ENCODE data around the gene NDE1.

Gene NDE1

GRCh38 chr16:15707332-15707731, 57.3 kb downstream of the NDE1 start:
- TF ChIP-seq EGR1 (IDR thresholded peaks at IDR 0.05) (no peak), ZBTB7A (IDR thresholded peaks at IDR 0.05; ENCODE audit: low read depth) (no peak), TEAD4 (IDR thresholded peaks at IDR 0.05) (no peak), RAD21 (IDR thresholded peaks at IDR 0.05; ENCODE audit: low read depth) (no peak), YY1 (IDR thresholded peaks at IDR 0.05; ENCODE audit: low read depth) (no peak), CREB1 (IDR thresholded peaks at IDR 0.05; ENCODE audit: low read depth) (no peak), TAF1 (IDR thresholded peaks at IDR 0.05; ENCODE audit: low read depth) (no peak), CEBPB (IDR thresholded peaks at IDR 0.05) (no peak), USF1 (IDR thresholded peaks at IDR 0.05) (no peak), FOXM1 (IDR thresholded peaks at IDR 0.05; ENCODE audit: borderline replicate concordance, low read depth) (no peak), TCF12 (IDR thresholded peaks at IDR 0.05; ENCODE audit: low read depth) (no peak), REST (IDR thresholded peaks at IDR 0.05; ENCODE audit: low read depth) (no peak), NFIC (IDR thresholded peaks at IDR 0.05) (no peak)

- TF ChIP-seq CREB1 (IDR thresholded peaks at IDR 0.05; ENCODE audit: low read depth) (no peak), CEBPB (IDR thresholded peaks at IDR 0.05) (no peak), TAF1 (IDR thresholded peaks at IDR 0.05; ENCODE audit: low read depth) (no peak), TEAD4 (IDR thresholded peaks at IDR 0.05) (no peak), RAD21 (IDR thresholded peaks at IDR 0.05; ENCODE audit: low read depth) (no peak), NFIC (IDR thresholded peaks at IDR 0.05) (no peak), ZBTB7A (IDR thresholded peaks at IDR 0.05; ENCODE audit: low read depth) (no peak), TCF12 (IDR thresholded peaks at IDR 0.05; ENCODE audit: low read depth) (no peak), EGR1 (IDR thresholded peaks at IDR 0.05) (no peak), USF1 (IDR thresholded peaks at IDR 0.05) (no peak), MAX (IDR thresholded peaks at IDR 0.05) (no peak), FOXM1 (IDR thresholded peaks at IDR 0.05; ENCODE audit: borderline replicate concordance, low read depth) (no peak), YY1 (IDR thresholded peaks at IDR 0.05; ENCODE audit: low read depth) (no peak)
These were observed 58.1 kb downstream of the NDE1 start for GRCh38 chr16:15708096-15708495.

GRCh38 chr16:15708997-15709396, 59.0 kb downstream of the NDE1 start:
- no peak for TF ChIP-seq REST (IDR thresholded peaks at IDR 0.05; ENCODE audit: low read depth)
- no peak for TF ChIP-seq CREB1 (IDR thresholded peaks at IDR 0.05; ENCODE audit: low read depth)
- no peak for TF ChIP-seq YY1 (IDR thresholded peaks at IDR 0.05; ENCODE audit: low read depth)
- TF ChIP-seq USF1 (IDR thresholded peaks at IDR 0.05): no peak
- no peak for TF ChIP-seq TCF12 (IDR thresholded peaks at IDR 0.05; ENCODE audit: low read depth)

GRCh38 chr16:15714393-15715172, 64.5 kb downstream of the NDE1 start:
- TF ChIP-seq TAF1 (IDR thresholded peaks at IDR 0.05; ENCODE audit: low read depth) (no peak), ZBTB7A (IDR thresholded peaks at IDR 0.05; ENCODE audit: low read depth) (no peak), EP300 (IDR thresholded peaks at IDR 0.05; ENCODE audit: borderline replicate concordance) (no peak)

GRCh38 chr16:15715221-15715620, 65.2 kb downstream of the NDE1 start:
- TF ChIP-seq TEAD4 (IDR thresholded peaks at IDR 0.05): no peak
- TF ChIP-seq USF1 (IDR thresholded peaks at IDR 0.05): no peak
- no peak for TF ChIP-seq EP300 (IDR thresholded peaks at IDR 0.05; ENCODE audit: borderline replicate concordance)
- TF ChIP-seq MAX (IDR thresholded peaks at IDR 0.05): no peak
- no peak for TF ChIP-seq TAF1 (IDR thresholded peaks at IDR 0.05; ENCODE audit: low read depth)
- no peak for TF ChIP-seq TCF12 (IDR thresholded peaks at IDR 0.05; ENCODE audit: low read depth)
- no peak for TF ChIP-seq RAD21 (IDR thresholded peaks at IDR 0.05; ENCODE audit: low read depth)
